GM12801 (cell line): ENCODE data around the gene CABLES1.

Source experiments
- TF ChIP-seq, protein P1 (sequence below): IDR thresholded peaks from one replicate; pipeline ENCODE4 v1.5.1; 2011; ENCODE audit warnings: control low read depth; ENCODE audit not compliant: insufficient read length; ENCODE audit errors: extremely low read depth

CABLES1 gene

DNA sequence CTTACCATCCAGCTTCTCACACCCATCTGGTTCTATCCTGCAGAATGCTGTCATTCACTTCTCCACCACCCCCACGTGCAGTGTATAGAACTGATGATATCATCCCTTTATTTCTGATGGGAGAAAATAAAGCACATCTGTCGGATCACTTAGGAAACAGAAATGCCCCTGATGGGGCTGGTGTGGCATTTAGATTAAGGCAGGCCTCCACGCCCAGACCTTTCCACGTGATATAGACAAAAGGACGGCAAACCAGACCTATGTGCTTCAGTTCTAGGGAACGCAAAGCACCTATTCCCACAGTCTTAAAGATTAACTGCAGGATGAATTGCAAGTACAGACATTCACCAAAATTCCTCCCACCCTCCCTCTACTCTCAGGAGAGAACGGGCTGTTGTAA is 27.6 kb upstream of the CABLES1 start:
- TF ChIP-seq, protein P1, sequence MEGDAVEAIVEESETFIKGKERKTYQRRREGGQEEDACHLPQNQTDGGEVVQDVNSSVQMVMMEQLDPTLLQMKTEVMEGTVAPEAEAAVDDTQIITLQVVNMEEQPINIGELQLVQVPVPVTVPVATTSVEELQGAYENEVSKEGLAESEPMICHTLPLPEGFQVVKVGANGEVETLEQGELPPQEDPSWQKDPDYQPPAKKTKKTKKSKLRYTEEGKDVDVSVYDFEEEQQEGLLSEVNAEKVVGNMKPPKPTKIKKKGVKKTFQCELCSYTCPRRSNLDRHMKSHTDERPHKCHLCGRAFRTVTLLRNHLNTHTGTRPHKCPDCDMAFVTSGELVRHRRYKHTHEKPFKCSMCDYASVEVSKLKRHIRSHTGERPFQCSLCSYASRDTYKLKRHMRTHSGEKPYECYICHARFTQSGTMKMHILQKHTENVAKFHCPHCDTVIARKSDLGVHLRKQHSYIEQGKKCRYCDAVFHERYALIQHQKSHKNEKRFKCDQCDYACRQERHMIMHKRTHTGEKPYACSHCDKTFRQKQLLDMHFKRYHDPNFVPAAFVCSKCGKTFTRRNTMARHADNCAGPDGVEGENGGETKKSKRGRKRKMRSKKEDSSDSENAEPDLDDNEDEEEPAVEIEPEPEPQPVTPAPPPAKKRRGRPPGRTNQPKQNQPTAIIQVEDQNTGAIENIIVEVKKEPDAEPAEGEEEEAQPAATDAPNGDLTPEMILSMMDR: no peak

DNA sequence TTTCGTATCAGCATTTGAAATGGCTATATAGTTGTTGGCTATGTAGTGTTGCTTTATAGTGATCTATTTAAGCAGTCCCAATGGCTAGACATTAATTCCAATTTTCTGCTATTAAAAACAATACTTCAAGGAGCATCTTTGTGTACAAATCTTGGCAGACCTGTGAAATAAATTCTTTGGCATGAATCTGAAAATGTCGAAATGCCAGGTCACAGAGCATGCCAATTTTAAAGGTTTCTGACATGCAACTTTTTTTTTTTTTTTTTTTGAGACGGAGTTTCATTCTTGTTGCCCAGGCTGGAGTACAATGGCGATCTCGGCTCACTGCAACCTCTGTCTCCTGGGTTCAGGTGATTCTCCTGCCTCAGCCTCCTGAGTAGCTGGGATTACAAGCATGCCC is 26.8 kb upstream of the CABLES1 start:
- TF ChIP-seq, protein P1: no peak

DNA sequence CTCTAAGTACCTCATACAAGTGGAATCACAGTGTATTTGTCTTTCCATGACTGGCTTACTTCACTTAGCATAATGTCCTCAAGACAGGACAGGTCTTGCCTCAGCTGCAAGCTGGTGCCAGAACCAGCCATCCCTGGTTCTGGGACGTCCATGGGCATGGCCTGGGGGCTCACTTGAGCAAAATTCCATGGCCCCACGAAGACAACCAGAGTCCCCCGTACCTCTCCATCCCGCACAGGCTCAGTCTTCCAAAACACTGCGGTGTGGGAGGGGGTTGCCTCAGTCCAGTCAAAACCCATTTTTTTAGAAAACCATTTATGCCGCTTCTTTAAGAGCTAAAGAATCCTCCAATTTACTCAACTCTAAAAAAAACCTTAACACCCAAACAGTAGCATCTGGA is 21.7 kb upstream of the CABLES1 start:
- TF ChIP-seq, protein P1: no peak

- TF ChIP-seq, protein P1: no peak
Observed at GRCh38 chr18:23114171-23114881, 21.0 kb upstream of the CABLES1 start.

DNA sequence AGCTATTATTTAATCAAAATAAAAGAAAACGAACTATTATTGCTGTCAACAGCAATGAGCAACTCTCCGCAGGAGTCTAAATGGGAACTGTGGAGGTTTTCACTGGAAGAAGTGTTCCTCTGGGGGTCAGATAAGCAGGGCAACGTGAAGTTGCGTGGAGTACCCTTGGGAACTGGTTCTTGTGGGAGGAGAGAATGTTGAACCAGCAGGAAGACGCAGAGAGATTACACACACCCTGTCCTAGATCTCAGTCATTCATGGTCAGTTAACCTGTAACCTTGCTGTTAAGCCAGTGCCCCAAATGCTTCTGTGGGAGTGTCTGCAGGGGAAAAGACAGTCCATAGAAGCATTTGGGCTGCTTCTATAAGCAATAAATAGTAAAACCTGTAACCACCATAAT is 20.4 kb upstream of the CABLES1 start:
- TF ChIP-seq, protein P1: no peak

DNA sequence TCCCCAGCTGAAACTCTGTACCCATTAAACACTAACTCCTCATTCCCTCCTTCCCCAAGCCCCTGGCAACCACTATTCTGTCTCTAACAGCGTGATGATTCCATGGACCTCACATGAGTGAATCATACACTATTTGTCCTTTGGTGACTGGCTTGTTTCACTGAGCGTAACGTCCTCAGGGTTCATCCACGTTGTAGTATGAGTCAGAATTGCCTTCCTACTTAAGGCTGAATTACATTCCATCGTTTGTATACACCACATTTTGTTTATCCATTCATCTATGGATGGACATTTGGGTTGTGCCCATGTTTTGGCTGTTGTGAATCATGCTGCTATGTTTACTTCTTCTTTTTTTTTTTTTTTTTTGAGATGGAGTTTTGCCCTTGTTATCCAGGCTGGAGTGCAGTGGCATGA is 19.6 kb upstream of the CABLES1 start:
- TF ChIP-seq, protein P1: no peak

GRCh38 chr18:23121133-23121532 is 14.2 kb upstream of the CABLES1 start:
- TF ChIP-seq, protein P1: no peak
